ENCODE measurements around the gene APOA5. TPM values are rescaled to one million over a fixed set of nuclear protein-coding genes. Genes with fewer than 3 reads are reported as not detected.

APOA5 gene
- total and polyA plus RNA-seq, 2 of the 13 experiments (the other 11 are each of a cell fraction or from before 2014, with no cell fraction given) = 44.0 to 49.1 TPM

GRCh38 chr11:116831790-116832349 is 40.2 kb upstream of the APOA5 start (continued):
- TF ChIP-seq ZNF687 (CRISPR knock-in tag; IDR thresholded peaks at IDR 0.05) (peak; percentile 55; the same call in 1 of the 2 replicates), DMTF1 (CRISPR knock-in tag; IDR thresholded peaks at IDR 0.05) (0 out of 2 replicates have a peak, but pooled peaks have one; percentile 17), ZNF276 (CRISPR knock-in tag; IDR thresholded peaks at IDR 0.05; ENCODE audit: low read depth) (0 out of 2 replicates have a peak, but pooled peaks have one; percentile 18), HMGXB4 (CRISPR knock-in tag; IDR thresholded peaks at IDR 0.05; ENCODE audit: borderline replicate concordance in 1 of 2, low read depth in 1 of 2) (0 out of 4 replicates have a peak, but pooled peaks of 1 of the 2 experiments have one; percentile 0), ZNF616 (CRISPR knock-in tag; IDR thresholded peaks at IDR 0.05; ENCODE audit: low read depth) (0 out of 2 replicates have a peak, but pooled peaks have one; percentile 42), RELA (CRISPR knock-in tag; IDR thresholded peaks at IDR 0.05) (peak; percentile 12; the same call in 1 of the 2 replicates), ZNF451 (CRISPR knock-in tag; IDR thresholded peaks at IDR 0.05) (no peak; the same call in 1 of the 2 replicates), NFATC3 (CRISPR knock-in tag; IDR thresholded peaks at IDR 0.05) (peak; percentile 32; the same call in 1 of the 2 replicates), MEF2D (CRISPR knock-in tag; IDR thresholded peaks at IDR 0.05) (0 out of 2 replicates have a peak, but pooled peaks have one; percentile 1), ZNF547 (CRISPR knock-in tag; IDR thresholded peaks at IDR 0.05) (0 out of 2 replicates have a peak, but pooled peaks have one; percentile 69), ZNF703 (CRISPR knock-in tag; IDR thresholded peaks at IDR 0.05; ENCODE audit: borderline replicate concordance) (0 out of 2 replicates have a peak, but pooled peaks have one; percentile 3), ZNF883 (CRISPR knock-in tag; IDR thresholded peaks at IDR 0.05; ENCODE audit: not compliant biosample characterization) (peak; percentile 10), ZNF766 (CRISPR knock-in tag; IDR thresholded peaks at IDR 0.05; ENCODE audit: borderline replicate concordance) (no peak), HNRNPK (IDR thresholded peaks at IDR 0.05; ENCODE audit: low read depth, low read length, poor library complexity, severe bottlenecking) (no peak), ZNF615 (CRISPR knock-in tag; IDR thresholded peaks at IDR 0.05; ENCODE audit: borderline replicate concordance) (peak; percentile 36; the same call in 1 of the 2 replicates)

All from HepG2 (cell line).